HG02763 (cell line): ENCODE measurements around the gene TNFSF4.
A peak's percentile ranks its signal among the peaks of the same experiment; 100 is the strongest.

Experiments used
- ATAC-seq: cut with Tn5 transposase; IDR thresholded peaks from one replicate; pipeline ENCODE4 v1.9.1; 2021; ENCODE audit warnings: mild to moderate bottlenecking, moderate library complexity; ENCODE audit not compliant: unreplicated experiment

The TNFSF4 gene

GRCh38 chr1:173212952-173213491 is 5.9 kb upstream of the TNFSF4 start:
- ATAC-seq = peak; percentile 87

- no peak for ATAC-seq
Measured at GRCh38 chr1:173210716-173211231, 3.6 kb upstream of the TNFSF4 start.

- no peak for ATAC-seq
Measured at GRCh38 chr1:173210283-173210682, 3.2 kb upstream of the TNFSF4 start.

- ATAC-seq = no peak
Measured at GRCh38 chr1:173208868-173209267, 1.7 kb upstream of the TNFSF4 start.

- ATAC-seq = no peak
Measured at GRCh38 chr1:173208146-173208545, 1.0 kb upstream of the TNFSF4 start.

GRCh38 chr1:173205146-173206051 is 1.7 kb downstream of the TNFSF4 start:
- ATAC-seq = no peak

- ATAC-seq = no peak
Measured at GRCh38 chr1:173204693-173205092, 2.4 kb downstream of the TNFSF4 start.

GRCh38 chr1:173202424-173203145 is 4.5 kb downstream of the TNFSF4 start:
- no peak for ATAC-seq

- no peak for ATAC-seq
Measured at GRCh38 chr1:173201969-173202368, 5.2 kb downstream of the TNFSF4 start.

GRCh38 chr1:173195596-173196088 is 11.5 kb downstream of the TNFSF4 start:
- peak; percentile 84 for ATAC-seq

GRCh38 chr1:173193639-173194038 is 13.5 kb downstream of the TNFSF4 start:
- no peak for ATAC-seq

GRCh38 chr1:173191011-173191705 is 16.0 kb downstream of the TNFSF4 start:
- ATAC-seq = no peak

GRCh38 chr1:173190101-173190936 is 16.8 kb downstream of the TNFSF4 start:
- ATAC-seq = no peak

- no peak for ATAC-seq
Measured at GRCh38 chr1:173187671-173188237, 19.4 kb downstream of the TNFSF4 start.

GRCh38 chr1:173181791-173182190 is 25.3 kb downstream of the TNFSF4 start:
- no peak for ATAC-seq

GRCh38 chr1:173176246-173176645 is 30.9 kb downstream of the TNFSF4 start:
- no peak for ATAC-seq

GRCh38 chr1:173175514-173176145 is 31.5 kb downstream of the TNFSF4 start:
- ATAC-seq = no peak

- ATAC-seq = no peak
Measured at GRCh38 chr1:173173388-173173787, 33.7 kb downstream of the TNFSF4 start.

GRCh38 chr1:173171152-173171551 is 36.0 kb downstream of the TNFSF4 start:
- no peak for ATAC-seq
